GM19467 (cell line): ENCODE measurements around the gene ZNF317.
"Not testable (repeated sequence)": the region's sequence is repeated elsewhere in the genome, so short reads cannot be mapped to it uniquely, and the experiment has no call there.

Experiments
- ATAC-seq: cut with Tn5 transposase; IDR thresholded peaks from one replicate; pipeline ENCODE4 v1.9.1; 2021; ENCODE audit warnings: mild to moderate bottlenecking, moderate library complexity; ENCODE audit not compliant: unreplicated experiment

The ZNF317 gene

GRCh38 chr19:9171393-9171991, 31.3 kb downstream of the ZNF317 start:
- ATAC-seq, result no peak

DNA sequence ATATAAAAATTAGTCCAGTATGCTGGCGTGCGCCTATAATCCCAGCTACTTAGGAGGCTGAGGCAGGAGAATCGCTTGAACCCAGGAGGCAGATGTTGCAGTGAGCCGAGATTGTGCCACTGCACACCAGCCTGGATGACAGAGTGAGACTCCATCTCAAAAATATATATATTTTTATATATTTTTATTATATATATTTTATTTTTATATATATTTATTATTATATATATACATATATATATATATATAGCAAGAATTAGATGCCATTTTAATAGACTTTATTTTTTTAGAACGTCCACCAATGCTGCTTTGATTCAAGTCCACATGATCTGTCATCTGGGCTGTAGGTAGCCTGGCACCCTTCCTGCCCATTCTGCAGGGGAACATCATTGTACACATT, 35.1 kb downstream of the ZNF317 start:
- ATAC-seq, result no peak

DNA sequence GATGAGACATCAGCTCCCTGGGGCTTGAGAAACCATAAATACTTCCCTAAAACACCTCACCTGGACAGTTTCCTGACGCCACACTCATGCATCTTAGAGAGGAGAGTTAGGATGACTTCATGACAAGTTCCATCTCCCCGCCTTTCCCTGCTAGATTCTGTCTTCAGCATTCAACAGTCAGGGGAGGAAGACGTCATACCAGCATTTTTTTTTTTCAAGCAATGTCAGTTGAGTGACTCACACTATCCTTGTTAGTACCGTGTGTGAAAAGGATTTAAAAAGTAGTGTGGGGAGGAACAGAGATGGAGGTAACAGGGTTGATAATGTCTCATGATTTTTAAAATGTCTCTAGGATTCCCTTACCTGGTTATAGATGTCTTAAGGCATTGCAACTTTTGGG, 38.7 kb downstream of the ZNF317 start, which contains the start of gene OR7D2:
OR7D2 (plus strand) TSS at position 79 of the 400 bp plus-strand sequence. CDS start 6,803 bp downstream, outside the sequence.
- no peak for ATAC-seq

GRCh38 chr19:9183000-9183399, 42.8 kb downstream of the ZNF317 start:
- ATAC-seq, result no peak

GRCh38 chr19:9187191-9187590, 47.0 kb downstream of the ZNF317 start:
- no peak for ATAC-seq

- no peak for ATAC-seq
Observed at GRCh38 chr19:9189535-9189934, 49.3 kb downstream of the ZNF317 start.

- not testable (repeated sequence) for ATAC-seq
Observed at GRCh38 chr19:9198044-9198443, 57.8 kb downstream of the ZNF317 start.

- ATAC-seq, result no peak
Observed at GRCh38 chr19:9205501-9206113, 65.4 kb downstream of the ZNF317 start.
